Gastroesophageal sphincter (tissue), 4 donors: ENCODE data around the gene EPHB6. TPM values are rescaled to one million over a fixed set of nuclear protein-coding genes. Genes with fewer than 3 reads are reported as not detected.

Experiments
- ATAC-seq: fragments of 150-250 bp; one replicate; pipeline ENCODE4 v1.9.1; 2016; ENCODE audit warnings: mild to moderate bottlenecking, moderate library complexity
- H3K27ac ChIP-seq, 4 donors: fragments of 200-600 bp; sonication (generic) in 3 of 4; 1 replicate in 3 of 4; 2 replicates in 1 of 4; pipeline ENCODE4 v1.5.1; 2016 to 2019
- H3K27me3 ChIP-seq: fragments of 200-600 bp; sonication (generic); one replicate; pipeline ENCODE4 v1.5.1; 2019
- H3K36me3 ChIP-seq, 2 donors: fragments of 200-600 bp; sonication (generic); one replicate each; pipeline ENCODE4 v1.5.1; 2019; ENCODE audit warnings: control low read depth in 1 of 2
- H3K4me1 ChIP-seq, 3 donors: fragments of 200-600 bp; sonication (generic); 1 replicate in 2 of 3; 2 replicates in 1 of 3; pipeline ENCODE4 v1.5.1; 2016 to 2019; ENCODE audit warnings: control low read depth in 2 of 3
- H3K4me3 ChIP-seq, 2 donors: fragments of 200-600 bp; sonication (generic); one replicate each; pipeline ENCODE4 v1.5.1; 2019; ENCODE audit warnings: mild to moderate bottlenecking in 1 of 2, moderate library complexity in 1 of 2
- H3K9me3 ChIP-seq, 3 donors: fragments of 200-600 bp; sonication (generic); one replicate each; pipeline ENCODE4 v1.5.1; 2017 to 2019; ENCODE audit warnings: control low read depth in 2 of 3
- EP300 ChIP-seq: sonication (generic); formaldehyde crosslinking; IDR thresholded peaks from one replicate; pipeline ENCODE4 v1.6.1; 2017; ENCODE audit warnings: antibody characterized with exemption, mild to moderate bottlenecking
- POLR2A ChIP-seq, 2 donors: fragments of 450-650 bp; IDR thresholded peaks; one replicate each; pipeline ENCODE4 v1.6.1; 2017; ENCODE audit warnings: antibody characterized with exemption in 2 of 2, mild to moderate bottlenecking in 2 of 2, moderate library complexity in 1 of 2
- POLR2AphosphoS5 ChIP-seq: sonication (generic); formaldehyde crosslinking; IDR thresholded peaks from one replicate; pipeline ENCODE4 v1.6.1; 2017; ENCODE audit warnings: antibody characterized with exemption
- WGBS, 2 donors: methylation state at CpG; one replicate each; pipeline ENCODE4 v1.1.5; 2018; ENCODE audit warnings: low coverage in 1 of 2; 5-methylcytosine and 5-hydroxymethylcytosine counted together
- total RNA-seq, 4 donors: library from RNA; depleted of rRNA; stranded (reverse); fragments of >200 nt; gene quantifications; one replicate each; pipeline ENCODE4 v1.1.0, GENCODE V29; 2016
- TF ChIP-seq, protein P1 (sequence below), 4 experiments: fragments of 200-600 bp in 2 of 4; fragments of 450-650 bp in 2 of 4; sonication (generic) in 1 of 4; IDR thresholded peaks; one replicate each; pipeline ENCODE4 v1.5.1; 2017 to 2019; ENCODE audit warnings: antibody characterized with exemption in 4 of 4, mild to moderate bottlenecking in 2 of 4, moderate library complexity in 2 of 4

Gene EPHB6
- total RNA-seq, 4 donors from 2014 or later, result 6.0 to 22.1 (median 9.7) TPM

DNA sequence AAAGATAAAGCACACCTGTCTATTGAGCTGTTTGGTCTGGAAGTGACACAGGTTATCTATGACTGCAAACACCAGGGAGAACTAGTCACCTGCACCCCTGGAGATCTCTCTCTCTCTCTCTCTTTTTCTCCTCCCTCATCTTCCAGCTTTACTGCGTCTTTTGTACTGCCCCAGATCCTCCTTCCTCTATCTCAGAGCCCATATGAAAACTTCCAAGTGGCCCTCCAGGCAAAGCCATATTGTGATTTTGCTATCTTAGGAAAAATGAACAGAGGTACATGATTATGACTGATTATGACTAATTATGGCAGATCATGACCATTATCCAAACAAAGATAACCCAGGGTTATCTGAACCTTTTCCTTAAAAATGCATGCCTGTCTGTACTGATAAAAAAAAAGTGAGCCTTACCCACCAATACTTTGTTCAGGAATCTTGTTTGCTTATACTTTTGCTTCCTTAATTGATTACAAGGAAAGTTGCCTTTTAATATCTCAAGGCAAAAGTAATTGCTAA, 12.6 kb upstream of the EPHB6 start:
- ATAC-seq, result no peak
- Histone ChIP-seq H3K36me3 (no peaks in the 10 kb centered on the region), H3K4me3 (no peak overlapping the region), H3K27me3 (no peaks in the 10 kb centered on the region), H3K27ac (no peak overlapping the region), H3K9me3 (no peaks in the 10 kb centered on the region), H3K4me1 (no peaks in the 10 kb centered on the region)
- TF ChIP-seq, protein P1, sequence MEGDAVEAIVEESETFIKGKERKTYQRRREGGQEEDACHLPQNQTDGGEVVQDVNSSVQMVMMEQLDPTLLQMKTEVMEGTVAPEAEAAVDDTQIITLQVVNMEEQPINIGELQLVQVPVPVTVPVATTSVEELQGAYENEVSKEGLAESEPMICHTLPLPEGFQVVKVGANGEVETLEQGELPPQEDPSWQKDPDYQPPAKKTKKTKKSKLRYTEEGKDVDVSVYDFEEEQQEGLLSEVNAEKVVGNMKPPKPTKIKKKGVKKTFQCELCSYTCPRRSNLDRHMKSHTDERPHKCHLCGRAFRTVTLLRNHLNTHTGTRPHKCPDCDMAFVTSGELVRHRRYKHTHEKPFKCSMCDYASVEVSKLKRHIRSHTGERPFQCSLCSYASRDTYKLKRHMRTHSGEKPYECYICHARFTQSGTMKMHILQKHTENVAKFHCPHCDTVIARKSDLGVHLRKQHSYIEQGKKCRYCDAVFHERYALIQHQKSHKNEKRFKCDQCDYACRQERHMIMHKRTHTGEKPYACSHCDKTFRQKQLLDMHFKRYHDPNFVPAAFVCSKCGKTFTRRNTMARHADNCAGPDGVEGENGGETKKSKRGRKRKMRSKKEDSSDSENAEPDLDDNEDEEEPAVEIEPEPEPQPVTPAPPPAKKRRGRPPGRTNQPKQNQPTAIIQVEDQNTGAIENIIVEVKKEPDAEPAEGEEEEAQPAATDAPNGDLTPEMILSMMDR (IDR thresholded peaks at IDR 0.05), result no peak
- no peak for TF ChIP-seq POLR2A (IDR thresholded peaks at IDR 0.05)
- no peak for TF ChIP-seq POLR2AphosphoS5
- no peak for TF ChIP-seq EP300
- WGBS, 2 donors, result 24% methylated on average over 1 of the region's 1 CpG; no CpG with 5 or more reads in 1 of the 2 donors

DNA sequence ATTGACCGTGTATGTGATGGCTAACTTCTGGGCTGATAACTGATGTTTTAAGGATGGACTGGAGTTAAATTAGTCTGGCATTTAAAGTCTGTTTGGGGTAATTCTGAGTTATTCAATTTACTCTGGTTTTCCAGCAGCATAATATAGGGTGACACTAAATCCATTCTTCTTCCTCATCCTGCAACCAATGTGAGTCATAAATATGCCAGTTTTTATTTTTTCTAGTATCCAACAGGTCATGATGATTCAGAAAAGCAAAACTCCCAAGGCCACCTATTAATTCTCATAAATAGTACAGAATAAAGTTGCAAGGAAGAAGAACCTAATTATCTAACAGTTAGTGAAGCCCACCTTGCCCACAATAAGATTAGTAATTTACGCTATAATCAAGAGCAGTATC, 7.5 kb upstream of the EPHB6 start:
- Histone ChIP-seq H3K36me3 (no peaks in the 10 kb centered on the region), H3K9me3 (no peaks in the 10 kb centered on the region), H3K4me3 (no peak overlapping the region), H3K27me3 (peaks cover 14% of the 10 kb centered on the region), H3K4me1 (no peaks in the 10 kb centered on the region), H3K27ac (no peak overlapping the region)
- no peak for ATAC-seq
- WGBS, 2 donors, result 75 to 80% methylated on average over 2 of the region's 2 CpGs
- TF ChIP-seq POLR2A (IDR thresholded peaks at IDR 0.05) (no peak), POLR2AphosphoS5 (no peak), EP300 (no peak)
- TF ChIP-seq, protein P1 (IDR thresholded peaks at IDR 0.05), result no peak

- no peak overlapping the region for H3K4me3 ChIP-seq
- H3K36me3 ChIP-seq, result no peaks in the 10 kb centered on the region
- no peak for ATAC-seq
- no peak for TF ChIP-seq EP300
- no peak for TF ChIP-seq POLR2A (IDR thresholded peaks at IDR 0.05)
- TF ChIP-seq, protein P1 (IDR thresholded peaks at IDR 0.05), result no peak
- TF ChIP-seq POLR2AphosphoS5, result no peak
- H3K27ac ChIP-seq, result no peak overlapping the region
- 83 to 84% methylated on average over 4 of the region's 4 CpGs for WGBS, 2 donors
- no peaks in the 10 kb centered on the region for H3K9me3 ChIP-seq
- H3K27me3 ChIP-seq, result peaks cover 14% of the 10 kb centered on the region
- peaks cover 0 to 27% (median 7%) of the 10 kb centered on the region in 3 donors for H3K4me1 ChIP-seq
These were observed 3.6 kb upstream of the EPHB6 start for GRCh38 chr7:142851269-142851668.

GRCh38 chr7:142851919-142852318, 3.0 kb upstream of the EPHB6 start:
- Histone ChIP-seq H3K4me3 (no peak overlapping the region), H3K4me1 (peaks cover 0 to 29% (median 7%) of the 10 kb centered on the region in 3 donors), H3K27ac (no peak overlapping the region), H3K36me3 (no peaks in the 10 kb centered on the region), H3K9me3 (no peaks in the 10 kb centered on the region), H3K27me3 (peaks cover 14% of the 10 kb centered on the region)
- no peak for TF ChIP-seq EP300
- no peak for TF ChIP-seq POLR2A (IDR thresholded peaks at IDR 0.05)
- TF ChIP-seq, protein P1 (IDR thresholded peaks at IDR 0.05), result no peak
- TF ChIP-seq POLR2AphosphoS5, result no peak
- ATAC-seq, result no peak

- TF ChIP-seq, protein P1 (IDR thresholded peaks at IDR 0.05), result peak; percentile 53 to 94 (median 70)
- no peak for TF ChIP-seq POLR2AphosphoS5
- ATAC-seq, result peak; percentile 67
- Histone ChIP-seq H3K4me1 (peaks cover 0 to 29% (median 7%) of the 10 kb centered on the region in 3 donors), H3K36me3 (no peaks in the 10 kb centered on the region), H3K27me3 (peaks cover 14% of the 10 kb centered on the region), H3K27ac (peak overlapping the region in 3 of 4 donors; percentile 71 to 83 (median 74)), H3K9me3 (no peaks in the 10 kb centered on the region), H3K4me3 (peak overlapping the region; percentile 60 to 61)
- WGBS, 2 donors, result 0% methylated on average over 5 to 6 of the region's 23 CpGs
These were observed 1.0 kb upstream of the EPHB6 start for GRCh38 chr7:142853739-142854371.
